Adrenal gland (tissue), 12 donors: Measurements from ENCODE around the gene STRN4. TPM values are rescaled to one million over a fixed set of nuclear protein-coding genes. Genes with fewer than 3 reads are reported as not detected.
A peak's percentile ranks its signal among the peaks of the same experiment; 100 is the strongest.

ENCODE experiments used
- DNase-seq, 7 donors: peaks; one replicate each; pipeline ENCODE4 v3.0.0-alpha.2; 2019 to 2020
- H3K27ac ChIP-seq, 5 donors: fragments of 200-600 bp; sonication (generic) in 4 of 5; 1 replicate in 3 of 5; 2 replicates in 2 of 5; pipeline versions ENCODE4 v1.5.1 to v1.8.0; 2016 to 2020; ENCODE audit warnings: mild to moderate bottlenecking in 1 of 5
- H3K27me3 ChIP-seq: fragments of 200-600 bp; 2 replicates; pipeline ENCODE4 v1.8.0; 2021
- H3K36me3 ChIP-seq, 2 donors: fragments of 200-600 bp; replicated peaks in 1 of 2; 1 replicate in 1 of 2; 2 replicates in 1 of 2; pipeline versions ENCODE4 v1.5.1 to v1.8.0; 2018 to 2022
- H3K4me1 ChIP-seq, 2 donors: fragments of 200-600 bp; replicated peaks in 1 of 2; 1 replicate in 1 of 2; 2 replicates in 1 of 2; pipeline versions ENCODE4 v1.5.1 to v1.8.0; 2018 to 2021
- H3K4me3 ChIP-seq, 4 donors: fragments of 200-600 bp; sonication (generic) in 3 of 4; one replicate each; pipeline ENCODE4 v1.5.1; 2016 to 2018
- H3K9me3 ChIP-seq, 3 donors: fragments of 200-600 bp; sonication (generic) in 1 of 3; replicated peaks in 1 of 3; 1 replicate in 2 of 3; 2 replicates in 1 of 3; pipeline versions ENCODE4 v1.5.1 to v1.8.0; 2016 to 2021
- POLR2A ChIP-seq, 2 donors: fragments of 450-650 bp; IDR thresholded peaks; one replicate each; pipeline ENCODE4 v1.6.1; 2017; ENCODE audit warnings: antibody characterized with exemption in 2 of 2, mild to moderate bottlenecking in 2 of 2, moderate library complexity in 1 of 2
- WGBS, 4 donors: extraction: QIAGEN DNeasy Blood & Tissue Kit in 2 of 4; methylation state at CpG; one replicate each; pipeline versions ENCODE4 v1.1.5 to v1.1.7; 2013 to 2017; 5-methylcytosine and 5-hydroxymethylcytosine counted together
- intact Hi-C, 2 donors: fragments of 100-400 bp; cut with DNase I; formaldehyde crosslinking; loops; one replicate each; pipeline versions ENCODE4 v1.14.1 to v1.15.0; 2022 to 2023
- polyA plus RNA-seq, 3 donors: library from polyadenylated mRNA; stranded (reverse); fragments of 200-250 nt in 2 of 3; fragments of 350-450 nt in 1 of 3; fragmentation: Illumina TruSeq in 1 of 3; extraction: RNeasy Lipid Tissue Mini Kit (QIAGEN cat#74804) in 1 of 3; gene quantifications; one replicate each; pipeline ENCODE4 v1.2.3, GENCODE V29; 2013 to 2014
- total RNA-seq, 9 donors: library from RNA; depleted of rRNA in 4 of 9; stranded (reverse); fragments of >200 nt in 4 of 9; fragments of 120-200 nt in 1 of 9; fragmentation: NEBNext Ultra II Directional in 1 of 9; extraction: Animal tissue kit (Norgen Biotek cat#: 25700) in 1 of 9; gene quantifications; one replicate each; pipeline versions ENCODE4 v1.1.0 to v1.2.4, GENCODE V29; 2013 to 2023
- TF ChIP-seq, protein P1 (sequence below), 6 experiments: fragments of 450-650 bp in 4 of 6; fragments of 200-600 bp in 2 of 6; sonication (generic) in 1 of 6; IDR thresholded peaks; 1 replicate in 5 of 6; 2 replicates in 1 of 6; pipeline versions ENCODE4 v1.5.1 to v1.8.0; 2016 to 2021; ENCODE audit warnings: antibody characterized with exemption in 6 of 6, mild to moderate bottlenecking in 2 of 6, moderate library complexity in 1 of 6
- donor health status: healthy with polysubstance abuse.
- donor health status: Bipolar disorder and iron deficiency.
- donor health status: DM: yes; HTN: yes; CAD: no.
- donor health status: DM: no; HTN: no; CAD: no.
- donor health status: DM: no; HTN: no; CAD: no.
- donor health status: DM: yes; HTN: yes; CAD: no.

The STRN4 gene
- total and polyA plus RNA-seq, 12 donors: 22.3 to 92.8 (median 65.8) TPM

DNA sequence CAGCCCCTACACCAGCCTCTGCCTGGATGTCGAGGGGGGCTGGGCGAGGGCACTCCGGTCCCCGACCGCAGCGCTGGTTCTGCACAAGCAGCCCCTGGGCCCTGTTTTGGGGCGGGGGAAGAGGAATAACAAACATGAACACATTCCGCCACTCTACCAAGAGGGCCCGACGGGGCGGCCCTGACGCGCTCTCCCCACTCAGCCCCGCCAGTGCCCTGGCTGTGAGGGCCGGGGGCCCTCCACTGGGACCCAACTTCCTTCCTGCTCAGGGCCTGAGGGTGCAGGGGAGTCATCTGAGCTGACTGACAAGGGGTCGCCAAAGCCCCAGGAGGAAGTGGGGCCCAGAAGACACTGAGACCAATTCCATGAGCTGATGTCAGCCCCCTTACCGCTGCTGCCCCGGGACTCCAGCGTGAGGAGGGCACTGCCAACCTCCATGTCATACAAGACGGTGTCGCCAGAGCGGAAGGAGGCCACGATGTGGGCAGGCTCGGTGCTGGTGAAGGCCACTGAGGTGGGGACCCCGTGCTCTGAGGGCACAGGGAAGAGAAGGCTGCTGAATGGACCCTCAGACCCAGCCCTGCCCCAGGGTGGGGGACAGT lies 23.7 kb downstream of the STRN4 start:
- Histone ChIP-seq H3K9me3 (no peaks in the 10 kb centered on the region), H3K4me1 (peaks cover 2 to 14% of the 10 kb centered on the region in 2 donors), H3K36me3 (peaks cover 0 to 78% of the 10 kb centered on the region in 2 donors), H3K27me3 (no peaks in the 10 kb centered on the region), H3K4me3 (no peak overlapping the region), H3K27ac (peak overlapping the region in 1 of 5 donors; percentile 5)
- no peak for DNase-seq
- intact Hi-C loops: no loop called here
- 74 to 79% (median 75%) methylated on average over 8 to 25 of the region's 25 CpGs for WGBS, 4 donors
- TF ChIP-seq POLR2A (IDR thresholded peaks at IDR 0.05): no peak
- TF ChIP-seq, protein P1, sequence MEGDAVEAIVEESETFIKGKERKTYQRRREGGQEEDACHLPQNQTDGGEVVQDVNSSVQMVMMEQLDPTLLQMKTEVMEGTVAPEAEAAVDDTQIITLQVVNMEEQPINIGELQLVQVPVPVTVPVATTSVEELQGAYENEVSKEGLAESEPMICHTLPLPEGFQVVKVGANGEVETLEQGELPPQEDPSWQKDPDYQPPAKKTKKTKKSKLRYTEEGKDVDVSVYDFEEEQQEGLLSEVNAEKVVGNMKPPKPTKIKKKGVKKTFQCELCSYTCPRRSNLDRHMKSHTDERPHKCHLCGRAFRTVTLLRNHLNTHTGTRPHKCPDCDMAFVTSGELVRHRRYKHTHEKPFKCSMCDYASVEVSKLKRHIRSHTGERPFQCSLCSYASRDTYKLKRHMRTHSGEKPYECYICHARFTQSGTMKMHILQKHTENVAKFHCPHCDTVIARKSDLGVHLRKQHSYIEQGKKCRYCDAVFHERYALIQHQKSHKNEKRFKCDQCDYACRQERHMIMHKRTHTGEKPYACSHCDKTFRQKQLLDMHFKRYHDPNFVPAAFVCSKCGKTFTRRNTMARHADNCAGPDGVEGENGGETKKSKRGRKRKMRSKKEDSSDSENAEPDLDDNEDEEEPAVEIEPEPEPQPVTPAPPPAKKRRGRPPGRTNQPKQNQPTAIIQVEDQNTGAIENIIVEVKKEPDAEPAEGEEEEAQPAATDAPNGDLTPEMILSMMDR (IDR thresholded peaks at IDR 0.05): no peak

- WGBS, 4 donors: 74 to 82% (median 80%) methylated on average over 9 to 17 of the region's 17 CpGs
- peaks cover 0 to 72% of the 10 kb centered on the region in 2 donors for H3K36me3 ChIP-seq
- no peak overlapping the region for H3K27ac ChIP-seq
These were observed 24.3 kb downstream of the STRN4 start for GRCh38 chr19:46722004-46722380.

GRCh38 chr19:46721269-46722003 lies 24.8 kb downstream of the STRN4 start:
- WGBS, 4 donors: 76 to 82% (median 79%) methylated on average over 11 to 16 of the region's 16 CpGs
- DNase-seq: no peak
- Histone ChIP-seq H3K9me3 (no peaks in the 10 kb centered on the region), H3K4me3 (no peak overlapping the region), H3K27ac (peak overlapping the region in 2 of 5 donors; percentile 19 to 21), H3K27me3 (no peaks in the 10 kb centered on the region), H3K4me1 (peaks cover 4 to 9% of the 10 kb centered on the region in 2 donors), H3K36me3 (peaks cover 0 to 67% of the 10 kb centered on the region in 2 donors)
- intact Hi-C loops: no loop called here
- TF ChIP-seq, protein P1 (IDR thresholded peaks at IDR 0.05): no peak
- no peak for TF ChIP-seq POLR2A (IDR thresholded peaks at IDR 0.05)

More at GRCh38 chr19:46722004-46722380, 24.3 kb downstream of the STRN4 start:
- H3K9me3 ChIP-seq: no peaks in the 10 kb centered on the region
- no peak overlapping the region for H3K4me3 ChIP-seq
- no peak for TF ChIP-seq POLR2A (IDR thresholded peaks at IDR 0.05)
- TF ChIP-seq, protein P1 (IDR thresholded peaks at IDR 0.05): no peak
- H3K4me1 ChIP-seq: peaks cover 4 to 12% of the 10 kb centered on the region in 2 donors
- intact Hi-C loops: no loop called here
- H3K27me3 ChIP-seq: no peaks in the 10 kb centered on the region
- DNase-seq: no peak

- 82 to 93% (median 90%) methylated on average over 6 to 22 of the region's 22 CpGs for WGBS, 4 donors
- intact Hi-C loops: no loop called here
- no peak for TF ChIP-seq POLR2A (IDR thresholded peaks at IDR 0.05)
- TF ChIP-seq, protein P1 (IDR thresholded peaks at IDR 0.05): no peak
These were observed 25.6 kb downstream of the STRN4 start for GRCh38 chr19:46720503-46721239.

More at GRCh38 chr19:46720503-46721239, 25.6 kb downstream of the STRN4 start:
- Histone ChIP-seq H3K27me3 (no peaks in the 10 kb centered on the region), H3K4me3 (no peak overlapping the region), H3K4me1 (peaks cover 12 to 13% of the 10 kb centered on the region in 2 donors), H3K36me3 (peaks cover 0 to 59% of the 10 kb centered on the region in 2 donors), H3K9me3 (no peaks in the 10 kb centered on the region), H3K27ac (peak overlapping the region in 2 of 5 donors; percentile 19 to 21)
- DNase-seq: no peak
